ENCODE results near the gene LPP. TPM values are rescaled to one million over a fixed set of nuclear protein-coding genes. Genes with fewer than 3 reads are reported as not detected.

LPP gene
- total and polyA plus RNA-seq, 10 of the 15 experiments (the other 5 are each of a cell fraction or from before 2014, with no cell fraction given) = under 0.01 to 0.62 (median 0.03) TPM

DNA sequence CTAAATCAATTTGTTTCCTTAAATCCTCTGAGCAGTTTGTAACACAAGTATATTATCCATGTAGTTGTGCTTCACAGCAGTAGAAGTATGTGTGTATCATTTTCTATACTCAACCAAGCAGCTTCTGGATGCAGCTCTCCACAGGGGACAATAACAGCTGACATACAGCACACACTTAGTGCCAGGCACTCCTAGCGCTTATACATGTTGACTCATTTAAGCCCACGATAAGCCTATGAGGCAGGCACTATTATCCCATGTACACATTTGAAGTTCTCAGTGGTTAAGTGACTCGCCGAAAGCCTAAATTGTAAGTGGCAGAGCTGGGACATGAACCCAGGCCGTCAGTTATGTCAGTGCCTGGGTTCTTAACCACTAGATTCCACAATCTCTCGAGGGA, 20.3 kb upstream of the LPP start:
- Histone ChIP-seq H3K27me3 (replicated peaks in 1 of 2; ENCODE audit: control insufficient read depth in 2 of 2, insufficient read depth in 2 of 2, low read length in 1 of 2) (no peaks in the 10 kb centered on the region), H3K79me2 (ENCODE audit: control insufficient read depth, insufficient read depth, low read length) (no peaks in the 10 kb centered on the region), H3K4me3 (no peak overlapping the region), H3K9ac (ENCODE audit: control insufficient read depth, insufficient read depth, low read length) (no peak overlapping the region), H3K27ac (ENCODE audit: control insufficient read depth, insufficient read depth) (no peak overlapping the region), H3K4me2 (ENCODE audit: control insufficient read depth, insufficient read depth) (no peak overlapping the region), H3K9me3 (replicated peaks; ENCODE audit: control insufficient read depth, insufficient read depth, low read length) (no peaks in the 10 kb centered on the region), H3K36me3 (ENCODE audit: control insufficient read depth in 2 of 2, insufficient read depth in 2 of 2, low read length in 1 of 2) (no peaks in the 10 kb centered on the region), H3K4me1 (ENCODE audit: control insufficient read depth, insufficient read depth, low read length) (no peaks in the 10 kb centered on the region), H4K20me1 (ENCODE audit: control insufficient read depth, insufficient read depth) (no peaks in the 10 kb centered on the region), H2AFZ (ENCODE audit: control insufficient read depth, low read depth, low read length) (no peak overlapping the region)
- in situ Hi-C loops (cut with MboI) (no loop called here), intact Hi-C loops (cut with micrococcal nuclease; ENCODE audit: unreplicated experiment) (loop anchor here (5.0 kb wide), 1 partner anchor 391 kb away; no protein-coding TSS in a partner anchor)
- DNase-seq (ENCODE audit: low read depth, low spot score) (no peak), FAIRE-seq (no peak), ATAC-seq (no peak)
- BruUV-seq (replicated peaks) = no TSS peak
- ChIA-PET POLR2A (no interaction called here), CTCF (no interaction called here), RAD21 (ENCODE audit: unreplicated experiment) (interaction anchor here (0.7 kb wide), 1 partner anchor 391 kb away, joined by 4 read pairs; no protein-coding TSS in a partner anchor), SMC1A (ENCODE audit: uncharacterized antibody, unreplicated experiment) (no interaction called here)
- WGBS (ENCODE audit: insufficient coverage, insufficient replicate concordance, low lambda C conversion rate, missing lambda C conversion rate) = 8% methylated on average over 6 of the region's 6 CpGs
- TF ChIP-seq FOXK2 (IDR thresholded peaks at IDR 0.05) (no peak), SUPT20H (IDR thresholded peaks at IDR 0.05; ENCODE audit: borderline replicate concordance, control insufficient read depth, low read depth, low read length) (no peak), NFYB (IDR thresholded peaks at IDR 0.05; ENCODE audit: insufficient read depth, low read depth, low read length) (no peak), ASH2L (IDR thresholded peaks at IDR 0.05; ENCODE audit: borderline replicate concordance, low read depth) (no peak), SRF (IDR thresholded peaks at IDR 0.05; ENCODE audit: low read depth in 2 of 2, low read length in 2 of 2) (no peak), RCOR1 (conservative IDR thresholded peaks at IDR 0.05; ENCODE audit: low read depth, low read length) (no peak), ZBED1 (IDR thresholded peaks at IDR 0.05; ENCODE audit: borderline replicate concordance) (no peak), SIN3A (IDR thresholded peaks at IDR 0.05; ENCODE audit: low read depth, low read length) (no peak), NFXL1 (IDR thresholded peaks at IDR 0.05; ENCODE audit: borderline replicate concordance) (no peak)
- TF ChIP-seq, protein P1, sequence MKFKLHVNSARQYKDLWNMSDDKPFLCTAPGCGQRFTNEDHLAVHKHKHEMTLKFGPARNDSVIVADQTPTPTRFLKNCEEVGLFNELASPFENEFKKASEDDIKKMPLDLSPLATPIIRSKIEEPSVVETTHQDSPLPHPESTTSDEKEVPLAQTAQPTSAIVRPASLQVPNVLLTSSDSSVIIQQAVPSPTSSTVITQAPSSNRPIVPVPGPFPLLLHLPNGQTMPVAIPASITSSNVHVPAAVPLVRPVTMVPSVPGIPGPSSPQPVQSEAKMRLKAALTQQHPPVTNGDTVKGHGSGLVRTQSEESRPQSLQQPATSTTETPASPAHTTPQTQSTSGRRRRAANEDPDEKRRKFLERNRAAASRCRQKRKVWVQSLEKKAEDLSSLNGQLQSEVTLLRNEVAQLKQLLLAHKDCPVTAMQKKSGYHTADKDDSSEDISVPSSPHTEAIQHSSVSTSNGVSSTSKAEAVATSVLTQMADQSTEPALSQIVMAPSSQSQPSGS (IDR thresholded peaks at IDR 0.05; ENCODE audit: low read length) = no peak
- TF ChIP-seq, protein P2, sequence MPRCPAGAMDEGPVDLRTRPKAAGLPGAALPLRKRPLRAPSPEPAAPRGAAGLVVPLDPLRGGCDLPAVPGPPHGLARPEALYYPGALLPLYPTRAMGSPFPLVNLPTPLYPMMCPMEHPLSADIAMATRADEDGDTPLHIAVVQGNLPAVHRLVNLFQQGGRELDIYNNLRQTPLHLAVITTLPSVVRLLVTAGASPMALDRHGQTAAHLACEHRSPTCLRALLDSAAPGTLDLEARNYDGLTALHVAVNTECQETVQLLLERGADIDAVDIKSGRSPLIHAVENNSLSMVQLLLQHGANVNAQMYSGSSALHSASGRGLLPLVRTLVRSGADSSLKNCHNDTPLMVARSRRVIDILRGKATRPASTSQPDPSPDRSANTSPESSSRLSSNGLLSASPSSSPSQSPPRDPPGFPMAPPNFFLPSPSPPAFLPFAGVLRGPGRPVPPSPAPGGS (IDR thresholded peaks at IDR 0.05; ENCODE audit: borderline replicate concordance, insufficient read depth, low read depth, low read length, poor library complexity, severe bottlenecking) = no peak
- TF ChIP-seq, protein P3, sequence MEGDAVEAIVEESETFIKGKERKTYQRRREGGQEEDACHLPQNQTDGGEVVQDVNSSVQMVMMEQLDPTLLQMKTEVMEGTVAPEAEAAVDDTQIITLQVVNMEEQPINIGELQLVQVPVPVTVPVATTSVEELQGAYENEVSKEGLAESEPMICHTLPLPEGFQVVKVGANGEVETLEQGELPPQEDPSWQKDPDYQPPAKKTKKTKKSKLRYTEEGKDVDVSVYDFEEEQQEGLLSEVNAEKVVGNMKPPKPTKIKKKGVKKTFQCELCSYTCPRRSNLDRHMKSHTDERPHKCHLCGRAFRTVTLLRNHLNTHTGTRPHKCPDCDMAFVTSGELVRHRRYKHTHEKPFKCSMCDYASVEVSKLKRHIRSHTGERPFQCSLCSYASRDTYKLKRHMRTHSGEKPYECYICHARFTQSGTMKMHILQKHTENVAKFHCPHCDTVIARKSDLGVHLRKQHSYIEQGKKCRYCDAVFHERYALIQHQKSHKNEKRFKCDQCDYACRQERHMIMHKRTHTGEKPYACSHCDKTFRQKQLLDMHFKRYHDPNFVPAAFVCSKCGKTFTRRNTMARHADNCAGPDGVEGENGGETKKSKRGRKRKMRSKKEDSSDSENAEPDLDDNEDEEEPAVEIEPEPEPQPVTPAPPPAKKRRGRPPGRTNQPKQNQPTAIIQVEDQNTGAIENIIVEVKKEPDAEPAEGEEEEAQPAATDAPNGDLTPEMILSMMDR (IDR thresholded peaks at IDR 0.05 in 2 of 3, conservative IDR thresholded peaks at IDR 0.05 in 1 of 3; ENCODE audit: control insufficient read depth in 2 of 3, extremely low read depth in 1 of 3, insufficient read depth in 1 of 3, low read depth in 3 of 3, low read length in 3 of 3) = no peak
- TF ChIP-seq, protein P4, sequence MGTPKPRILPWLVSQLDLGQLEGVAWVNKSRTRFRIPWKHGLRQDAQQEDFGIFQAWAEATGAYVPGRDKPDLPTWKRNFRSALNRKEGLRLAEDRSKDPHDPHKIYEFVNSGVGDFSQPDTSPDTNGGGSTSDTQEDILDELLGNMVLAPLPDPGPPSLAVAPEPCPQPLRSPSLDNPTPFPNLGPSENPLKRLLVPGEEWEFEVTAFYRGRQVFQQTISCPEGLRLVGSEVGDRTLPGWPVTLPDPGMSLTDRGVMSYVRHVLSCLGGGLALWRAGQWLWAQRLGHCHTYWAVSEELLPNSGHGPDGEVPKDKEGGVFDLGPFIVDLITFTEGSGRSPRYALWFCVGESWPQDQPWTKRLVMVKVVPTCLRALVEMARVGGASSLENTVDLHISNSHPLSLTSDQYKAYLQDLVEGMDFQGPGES (IDR thresholded peaks at IDR 0.05) = no peak
- TF ChIP-seq, protein P5, sequence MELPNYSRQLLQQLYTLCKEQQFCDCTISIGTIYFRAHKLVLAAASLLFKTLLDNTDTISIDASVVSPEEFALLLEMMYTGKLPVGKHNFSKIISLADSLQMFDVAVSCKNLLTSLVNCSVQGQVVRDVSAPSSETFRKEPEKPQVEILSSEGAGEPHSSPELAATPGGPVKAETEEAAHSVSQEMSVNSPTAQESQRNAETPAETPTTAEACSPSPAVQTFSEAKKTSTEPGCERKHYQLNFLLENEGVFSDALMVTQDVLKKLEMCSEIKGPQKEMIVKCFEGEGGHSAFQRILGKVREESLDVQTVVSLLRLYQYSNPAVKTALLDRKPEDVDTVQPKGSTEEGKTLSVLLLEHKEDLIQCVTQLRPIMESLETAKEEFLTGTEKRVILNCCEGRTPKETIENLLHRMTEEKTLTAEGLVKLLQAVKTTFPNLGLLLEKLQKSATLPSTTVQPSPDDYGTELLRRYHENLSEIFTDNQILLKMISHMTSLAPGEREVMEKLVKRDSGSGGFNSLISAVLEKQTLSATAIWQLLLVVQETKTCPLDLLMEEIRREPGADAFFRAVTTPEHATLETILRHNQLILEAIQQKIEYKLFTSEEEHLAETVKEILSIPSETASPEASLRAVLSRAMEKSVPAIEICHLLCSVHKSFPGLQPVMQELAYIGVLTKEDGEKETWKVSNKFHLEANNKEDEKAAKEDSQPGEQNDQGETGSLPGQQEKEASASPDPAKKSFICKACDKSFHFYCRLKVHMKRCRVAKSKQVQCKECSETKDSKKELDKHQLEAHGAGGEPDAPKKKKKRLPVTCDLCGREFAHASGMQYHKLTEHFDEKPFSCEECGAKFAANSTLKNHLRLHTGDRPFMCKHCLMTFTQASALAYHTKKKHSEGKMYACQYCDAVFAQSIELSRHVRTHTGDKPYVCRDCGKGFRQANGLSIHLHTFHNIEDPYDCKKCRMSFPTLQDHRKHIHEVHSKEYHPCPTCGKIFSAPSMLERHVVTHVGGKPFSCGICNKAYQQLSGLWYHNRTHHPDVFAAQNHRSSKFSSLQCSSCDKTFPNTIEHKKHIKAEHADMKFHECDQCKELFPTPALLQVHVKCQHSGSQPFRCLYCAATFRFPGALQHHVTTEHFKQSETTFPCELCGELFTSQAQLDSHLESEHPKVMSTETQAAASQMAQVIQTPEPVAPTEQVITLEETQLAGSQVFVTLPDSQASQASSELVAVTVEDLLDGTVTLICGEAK (IDR thresholded peaks at IDR 0.05; ENCODE audit: borderline replicate concordance) = no peak

All from GM12878 (cell line).